Measurements from ENCODE around the gene LAPTM4A.

GRCh38 chr2:20092226-20092900, 40.9 kb upstream of the LAPTM4A start:
- TF ChIP-seq CTCF (IDR thresholded peaks at IDR 0.05), result no peak
- TF ChIP-seq POLR2AphosphoS5 (IDR thresholded peaks at IDR 0.05; ENCODE audit: insufficient read depth in 1 of 2, low read depth in 1 of 2), result no peak

Measured in vagina (tissue), 2 donors.